ENCODE results near the gene TMEM219.

TMEM219 gene

GRCh38 chr16:29995324-29995910 lies 33.5 kb downstream of the TMEM219 start, which contains the start of gene HIRIP3:
TSS of gene HIRIP3 (minus strand) at chr16:29995617. CDS start at chr16:29995605, 12 bp downstream.
- peak; percentile 59 to 77 for DNase-seq (ENCODE audit: low read depth in 2 of 2)

DNA sequence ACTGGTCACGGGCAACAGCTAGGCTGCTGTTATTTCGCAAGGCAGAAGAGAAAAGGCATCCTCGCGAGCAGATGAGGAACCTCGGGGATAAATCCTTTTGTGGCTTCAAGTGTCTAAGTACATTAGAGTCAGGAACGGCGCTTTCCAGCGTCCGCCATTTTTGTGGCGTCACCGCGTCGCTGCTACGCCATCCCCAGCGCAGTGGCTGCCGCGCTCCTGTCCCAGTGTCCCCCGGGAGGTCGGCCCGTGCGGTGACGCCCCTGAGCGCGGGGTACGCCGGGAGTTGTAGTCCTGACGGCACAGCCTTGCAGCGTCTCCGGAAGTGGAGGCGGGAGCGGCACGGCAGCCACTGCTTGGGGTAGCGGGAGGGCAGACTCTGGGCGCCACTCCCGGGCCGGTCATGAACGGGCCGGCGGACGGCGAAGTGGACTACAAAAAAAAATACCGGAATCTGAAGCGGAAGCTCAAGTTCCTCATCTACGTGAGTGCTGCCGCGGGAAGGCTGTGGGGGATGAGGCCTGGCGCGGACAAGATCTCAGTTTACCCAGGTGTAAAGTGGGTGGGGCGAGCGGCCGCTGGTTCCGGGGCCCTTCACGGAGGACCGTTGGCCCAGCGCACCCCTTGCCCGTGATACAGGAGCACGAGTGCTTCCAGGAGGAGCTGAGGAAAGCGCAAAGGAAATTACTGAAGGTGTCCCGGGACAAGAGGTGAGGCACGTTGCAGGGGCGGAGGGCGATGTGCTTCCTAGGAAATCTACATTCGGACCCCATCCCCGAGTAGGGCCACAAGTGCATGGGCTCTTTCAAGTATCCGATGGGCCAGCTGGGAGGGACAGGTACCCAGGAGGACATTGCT lies 34.3 kb downstream of the TMEM219 start, which contains the start of gene INO80E:
Gene INO80E, plus strand, starts transcription at position 331 of the 855 bp plus-strand sequence. Its CDS starts 70 bp downstream, at position 401.
- peak; percentile 99 for DNase-seq (ENCODE audit: low read depth in 2 of 2)

- DNase-seq (ENCODE audit: low read depth in 2 of 2): no peak
These were observed 34.9 kb downstream of the TMEM219 start for GRCh38 chr16:29996766-29997250.

- no peak for DNase-seq (ENCODE audit: low read depth in 2 of 2)
These were observed 37.7 kb downstream of the TMEM219 start for GRCh38 chr16:29999605-30000004.

DNA sequence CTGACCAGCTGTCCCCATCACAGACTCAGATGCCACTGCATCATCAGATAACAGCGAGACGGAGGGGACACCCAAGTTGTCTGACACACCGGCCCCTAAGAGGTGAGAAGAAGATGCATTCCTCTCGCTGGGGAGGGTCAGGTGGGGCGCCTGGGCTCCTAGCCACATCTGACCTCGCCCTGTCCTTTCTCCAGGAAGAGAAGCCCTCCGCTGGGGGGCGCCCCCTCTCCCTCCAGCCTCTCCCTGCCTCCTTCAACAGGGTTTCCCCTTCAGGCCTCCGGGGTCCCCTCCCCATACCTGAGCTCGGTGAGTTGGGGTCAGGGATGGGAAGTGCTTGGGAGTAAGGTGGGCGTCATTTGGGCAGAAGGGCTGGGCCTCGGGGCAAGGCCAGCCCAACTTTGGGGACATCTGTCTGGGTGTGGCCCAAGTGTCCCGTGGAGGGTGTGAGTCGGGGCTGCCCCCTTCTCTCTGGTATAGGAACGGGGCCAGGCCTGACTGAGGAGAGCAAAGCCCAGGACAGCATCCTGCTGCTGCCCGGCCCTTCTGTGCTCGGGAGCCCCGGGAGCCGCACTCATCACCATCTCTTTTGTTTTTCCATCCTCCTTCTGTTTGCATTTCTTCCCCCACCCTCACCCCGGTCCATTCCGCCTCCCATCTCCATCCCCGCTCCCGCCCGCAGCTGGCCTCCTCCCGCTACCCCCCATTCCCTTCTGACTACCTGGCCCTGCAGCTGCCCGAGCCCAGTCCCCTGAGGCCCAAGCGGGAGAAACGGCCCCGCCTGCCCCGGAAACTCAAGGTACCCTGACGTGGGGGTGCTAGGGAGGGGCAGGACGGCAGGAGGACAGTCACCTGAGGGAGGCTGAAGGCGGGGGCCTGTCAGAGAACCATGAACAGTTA lies 39.1 kb downstream of the TMEM219 start:
- DNase-seq (ENCODE audit: low read depth in 2 of 2): no peak

- no peak for DNase-seq (ENCODE audit: low read depth in 2 of 2)
These were observed 40.9 kb downstream of the TMEM219 start for GRCh38 chr16:30002614-30003346.

- DNase-seq (ENCODE audit: low read depth in 2 of 2): no peak
These were observed 42.0 kb downstream of the TMEM219 start for GRCh38 chr16:30003670-30004423.

GRCh38 chr16:30004424-30004776 lies 42.5 kb downstream of the TMEM219 start:
- no peak for DNase-seq (ENCODE audit: low read depth in 2 of 2)

GRCh38 chr16:30004811-30005242 lies 42.9 kb downstream of the TMEM219 start:
- no peak for DNase-seq (ENCODE audit: low read depth in 2 of 2)

DNA sequence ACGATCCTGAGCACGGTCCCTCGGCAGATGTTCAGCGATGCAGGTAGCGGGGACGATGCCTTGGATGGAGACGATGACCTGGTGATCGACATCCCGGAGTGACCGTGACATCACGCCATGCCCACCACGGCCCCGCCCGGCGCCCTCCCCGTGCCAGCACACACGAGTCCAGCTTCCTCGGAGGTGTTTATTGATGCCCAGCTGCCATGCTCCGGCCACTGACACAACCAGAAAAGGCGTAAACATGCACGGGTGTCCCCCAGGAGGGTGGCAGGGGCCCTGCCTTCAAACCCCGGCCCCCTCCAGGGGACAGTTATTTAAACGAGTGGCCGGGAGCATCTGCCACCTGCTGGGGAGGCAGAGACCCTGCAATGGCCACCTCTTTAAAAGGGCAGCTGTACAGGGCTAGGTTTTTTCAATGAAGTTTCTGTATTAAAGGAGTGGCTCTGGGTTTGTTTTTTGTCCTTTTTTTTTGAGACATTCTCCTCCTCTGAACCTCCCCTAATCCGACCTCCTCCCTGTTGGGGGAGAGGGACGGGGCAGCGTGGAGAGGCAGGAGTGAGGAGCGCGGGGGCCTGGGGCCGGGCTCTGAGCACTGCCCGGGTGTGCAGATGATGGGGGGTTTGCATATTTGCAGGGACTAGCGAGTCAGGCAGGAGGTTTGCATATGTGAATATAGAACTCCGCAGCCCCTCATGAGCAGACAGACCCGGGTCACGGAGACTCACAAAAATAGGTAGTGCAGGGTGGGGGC lies 43.6 kb downstream of the TMEM219 start:
- no peak for DNase-seq (ENCODE audit: low read depth in 2 of 2)

GRCh38 chr16:30006095-30006473 lies 44.2 kb downstream of the TMEM219 start:
- no peak for DNase-seq (ENCODE audit: low read depth in 2 of 2)

DNA sequence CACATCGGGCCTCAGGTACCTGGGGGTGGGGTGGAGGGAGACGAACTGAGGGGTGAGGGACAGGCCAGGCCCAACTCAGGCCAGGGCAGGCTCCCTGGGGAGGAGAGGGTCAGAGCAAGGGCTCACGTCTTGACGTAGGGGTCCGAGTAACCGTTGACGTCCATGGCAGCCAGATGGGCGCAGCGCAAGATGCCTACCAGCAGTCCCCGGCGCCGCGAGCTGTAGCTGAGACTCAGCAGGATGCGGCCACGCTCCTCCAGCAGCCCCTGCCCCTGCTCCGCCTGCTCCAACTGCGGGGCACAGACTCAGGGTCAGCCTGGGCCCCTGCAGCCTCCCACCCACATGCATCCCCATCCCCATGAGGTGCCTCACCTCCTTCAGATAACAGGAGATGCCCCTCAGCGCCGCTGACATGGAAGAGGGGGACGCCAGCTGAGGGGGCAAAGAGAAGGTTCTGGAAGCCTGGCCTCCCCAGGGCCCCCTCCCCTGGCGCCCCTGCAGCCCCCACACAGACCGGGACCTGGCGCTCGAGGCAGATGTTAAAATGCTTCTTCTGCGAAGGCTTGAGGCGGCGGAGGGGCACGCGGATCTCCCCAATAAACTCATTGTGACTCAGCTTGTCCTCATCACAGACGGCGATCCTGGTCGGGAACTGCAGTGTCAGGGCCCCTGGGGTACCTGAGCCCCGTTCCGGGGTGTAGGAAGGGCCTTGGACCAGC lies 44.9 kb downstream of the TMEM219 start:
- DNase-seq (ENCODE audit: low read depth in 2 of 2): no peak

- no peak for DNase-seq (ENCODE audit: low read depth in 2 of 2)
These were observed 45.6 kb downstream of the TMEM219 start for GRCh38 chr16:30007378-30007895.

GRCh38 chr16:30009085-30009862 lies 47.4 kb downstream of the TMEM219 start:
- no peak for DNase-seq (ENCODE audit: low read depth in 2 of 2)

DNA sequence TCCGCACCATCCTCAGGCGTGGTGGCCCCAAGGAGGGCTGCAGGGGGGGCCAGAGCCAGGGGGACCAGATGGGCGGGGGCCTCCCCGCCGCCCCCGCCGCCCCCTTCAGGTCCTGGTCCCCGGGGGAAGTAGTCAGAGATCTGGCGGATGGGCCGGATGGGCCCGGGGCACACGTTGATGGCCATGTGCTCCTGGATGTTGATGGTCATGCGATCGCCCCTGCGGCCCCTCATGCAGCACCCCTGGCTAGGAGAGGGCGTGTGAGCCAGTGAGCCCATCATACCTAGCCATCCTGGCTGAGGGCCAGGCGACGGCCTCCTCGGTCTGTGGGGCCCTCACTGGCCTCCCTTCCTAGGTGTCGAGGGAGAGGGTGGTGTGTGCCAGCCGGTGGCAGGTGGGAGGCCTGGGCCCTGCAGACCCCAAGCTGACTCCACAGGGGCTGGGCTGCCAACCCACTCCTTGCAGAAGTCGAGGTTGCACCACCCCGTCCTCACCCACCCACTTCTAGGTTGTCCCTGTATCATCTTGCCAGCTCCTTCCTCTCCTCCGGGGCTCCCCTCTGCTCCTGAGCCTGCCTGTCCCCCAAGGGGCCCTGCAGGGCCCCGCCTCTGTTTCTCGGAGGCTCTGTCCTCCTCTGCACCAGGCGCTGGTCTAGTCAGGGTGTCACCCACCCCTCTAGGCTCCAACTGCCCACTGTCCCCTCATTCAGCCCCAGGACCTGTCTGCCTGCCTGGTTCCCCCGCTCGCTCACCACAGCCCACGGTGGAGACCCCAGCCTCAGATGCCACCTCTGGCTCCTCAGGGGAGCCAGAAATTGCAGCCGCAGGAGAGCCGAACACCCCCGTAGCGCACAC lies 48.3 kb downstream of the TMEM219 start:
- no peak for DNase-seq (ENCODE audit: low read depth in 2 of 2)

- no peak for DNase-seq (ENCODE audit: low read depth in 2 of 2)
These were observed 49.2 kb downstream of the TMEM219 start, which contains the start of gene DOC2A for GRCh38 chr16:30010844-30011713. TSS of gene DOC2A (minus strand) at chr16:30011027. CDS start at chr16:30010222, 805 bp downstream.

Measured in stimulated activated CD8-positive, alpha-beta memory T cell treated with anti-CD3 and anti-CD28 coated beads, Interleukin-2, amount 100 ng/mL, for 1 hour (primary cell).